C4-2B (cell line): Measurements from ENCODE around the gene TTC21B.

Experiments used
- ZFX ChIP-seq: fragments of 450-650 bp; IDR thresholded peaks from 2 replicates; pipeline ENCODE4 v1.6.1; 2017
- TF ChIP-seq, protein P1 (sequence below): fragments of 450-650 bp; conservative IDR thresholded peaks from 2 replicates; pipeline ENCODE4 v1.5.1; 2017; ENCODE audit warnings: mild to moderate bottlenecking

GRCh38 chr2:165892526-165892925 lies 61.0 kb downstream of the TTC21B start:
- TF ChIP-seq, protein P1, sequence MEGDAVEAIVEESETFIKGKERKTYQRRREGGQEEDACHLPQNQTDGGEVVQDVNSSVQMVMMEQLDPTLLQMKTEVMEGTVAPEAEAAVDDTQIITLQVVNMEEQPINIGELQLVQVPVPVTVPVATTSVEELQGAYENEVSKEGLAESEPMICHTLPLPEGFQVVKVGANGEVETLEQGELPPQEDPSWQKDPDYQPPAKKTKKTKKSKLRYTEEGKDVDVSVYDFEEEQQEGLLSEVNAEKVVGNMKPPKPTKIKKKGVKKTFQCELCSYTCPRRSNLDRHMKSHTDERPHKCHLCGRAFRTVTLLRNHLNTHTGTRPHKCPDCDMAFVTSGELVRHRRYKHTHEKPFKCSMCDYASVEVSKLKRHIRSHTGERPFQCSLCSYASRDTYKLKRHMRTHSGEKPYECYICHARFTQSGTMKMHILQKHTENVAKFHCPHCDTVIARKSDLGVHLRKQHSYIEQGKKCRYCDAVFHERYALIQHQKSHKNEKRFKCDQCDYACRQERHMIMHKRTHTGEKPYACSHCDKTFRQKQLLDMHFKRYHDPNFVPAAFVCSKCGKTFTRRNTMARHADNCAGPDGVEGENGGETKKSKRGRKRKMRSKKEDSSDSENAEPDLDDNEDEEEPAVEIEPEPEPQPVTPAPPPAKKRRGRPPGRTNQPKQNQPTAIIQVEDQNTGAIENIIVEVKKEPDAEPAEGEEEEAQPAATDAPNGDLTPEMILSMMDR = no peak
- no peak for TF ChIP-seq ZFX
